Esophagus (tissue), 2 donors: Measurements from ENCODE around the gene FGF2. TPM values are rescaled to one million over a fixed set of nuclear protein-coding genes. Genes with fewer than 3 reads are reported as not detected.
"Not testable (repeated sequence)": the region's sequence is repeated elsewhere in the genome, so short reads cannot be mapped to it uniquely, and the experiment has no call there.

Source experiments
- H3K27ac ChIP-seq, 2 donors: one replicate each; pipeline ENCODE4 v1.5.1; 2013; ENCODE audit warnings: low read depth in 2 of 2, mild to moderate bottlenecking in 2 of 2, inconsistent platforms in 1 of 2, low read length in 1 of 2, moderate library complexity in 1 of 2
- H3K27me3 ChIP-seq, 2 donors: one replicate each; pipeline ENCODE4 v1.6.1; 2013; ENCODE audit warnings: low read length in 2 of 2, control low read depth in 1 of 2, mild to moderate bottlenecking in 1 of 2; ENCODE audit not compliant: insufficient read depth in 2 of 2, control insufficient read depth in 1 of 2
- H3K36me3 ChIP-seq, 2 donors: one replicate each; pipeline ENCODE4 v1.6.1; 2013; ENCODE audit warnings: low read length in 1 of 2; ENCODE audit not compliant: control insufficient read depth in 2 of 2, insufficient read depth in 2 of 2
- H3K4me1 ChIP-seq, 2 donors: one replicate each; pipeline ENCODE4 v1.6.1; 2013; ENCODE audit warnings: low read length in 1 of 2; ENCODE audit not compliant: control insufficient read depth in 2 of 2, insufficient read depth in 2 of 2
- H3K4me3 ChIP-seq, 2 donors: one replicate each; pipeline ENCODE4 v1.5.1; 2013; ENCODE audit warnings: low read length in 2 of 2, mild to moderate bottlenecking in 2 of 2, low read depth in 1 of 2, moderate library complexity in 1 of 2
- H3K9me3 ChIP-seq, 2 donors: one replicate each; pipeline ENCODE4 v1.6.1; 2013; ENCODE audit warnings: mild to moderate bottlenecking in 2 of 2, low read depth in 1 of 2, low read length in 1 of 2, moderate library complexity in 1 of 2; ENCODE audit not compliant: control insufficient read depth in 2 of 2, insufficient read depth in 1 of 2
- WGBS, 2 donors: extraction: QIAGEN DNeasy Blood & Tissue Kit; methylation state at CpG; one replicate each; pipeline ENCODE4 v1.1.7; 2013; 5-methylcytosine and 5-hydroxymethylcytosine counted together
- polyA plus RNA-seq, 2 donors: library from polyadenylated mRNA; stranded (reverse); fragments of 200-250 nt; gene quantifications; one replicate each; pipeline ENCODE4 v1.2.3, GENCODE V29; 2013
- donor health status: healthy with polysubstance abuse.
- donor health status: Bipolar disorder and iron deficiency.

The FGF2 gene
- polyA plus RNA-seq, 2 donors, result 0.61 to 0.99 TPM

DNA sequence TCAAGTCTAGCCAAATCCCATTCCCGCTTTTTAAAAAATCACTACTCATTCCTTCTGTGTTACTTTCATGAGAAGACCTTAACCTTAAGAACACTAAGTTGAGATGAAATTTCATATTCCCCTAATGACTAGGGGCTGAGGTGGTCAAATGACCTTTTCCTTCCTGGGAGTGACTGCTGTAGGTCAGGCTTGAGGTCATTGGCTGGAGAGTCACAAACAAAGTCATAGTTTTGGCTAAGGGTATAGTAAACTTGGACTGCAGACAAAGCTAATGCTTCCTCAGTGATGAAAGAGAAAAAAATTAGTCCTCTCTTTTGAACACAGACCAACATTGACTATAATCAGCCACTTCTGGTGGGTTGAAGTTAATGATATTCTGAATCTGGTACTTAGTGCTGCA, 16.0 kb upstream of the FGF2 start:
- H3K4me1 ChIP-seq, result no peaks in the 10 kb centered on the region
- H3K36me3 ChIP-seq, result no peaks in the 10 kb centered on the region
- no peaks in the 10 kb centered on the region for H3K27me3 ChIP-seq
- WGBS, 2 donors, result 78 to 87% methylated on average over 1 of the region's 1 CpG
- no peaks in the 10 kb centered on the region for H3K9me3 ChIP-seq
- H3K4me3 ChIP-seq, result no peak overlapping the region
- H3K27ac ChIP-seq, result no peak overlapping the region

DNA sequence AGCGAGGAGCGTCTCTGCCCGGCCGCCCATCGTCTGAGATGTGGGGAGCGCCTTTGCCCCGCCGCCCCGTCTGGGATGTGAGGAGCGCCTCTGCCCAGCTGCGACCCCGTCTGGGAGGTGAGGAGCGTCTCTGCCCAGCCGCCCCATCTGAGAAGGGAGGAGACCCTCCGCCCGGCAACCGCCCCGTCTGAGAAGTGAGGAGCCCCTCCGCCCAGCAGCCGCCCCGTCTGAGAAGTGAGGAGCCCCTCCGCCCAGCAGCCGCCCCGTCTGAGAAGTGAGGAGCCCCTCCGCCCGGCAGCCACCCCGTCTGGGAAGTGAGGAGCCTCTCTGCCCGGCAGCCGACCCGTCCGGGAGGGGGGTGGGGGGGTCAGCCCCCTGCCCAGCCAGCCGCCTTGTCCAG, 14.8 kb upstream of the FGF2 start:
- not testable (repeated sequence) for H3K9me3 ChIP-seq, H3K27me3 ChIP-seq, H3K4me3 ChIP-seq, H3K36me3 ChIP-seq, H3K4me1 ChIP-seq, H3K27ac ChIP-seq
- 95 to 100% methylated on average over 10 to 32 of the region's 32 CpGs for WGBS, 2 donors

DNA sequence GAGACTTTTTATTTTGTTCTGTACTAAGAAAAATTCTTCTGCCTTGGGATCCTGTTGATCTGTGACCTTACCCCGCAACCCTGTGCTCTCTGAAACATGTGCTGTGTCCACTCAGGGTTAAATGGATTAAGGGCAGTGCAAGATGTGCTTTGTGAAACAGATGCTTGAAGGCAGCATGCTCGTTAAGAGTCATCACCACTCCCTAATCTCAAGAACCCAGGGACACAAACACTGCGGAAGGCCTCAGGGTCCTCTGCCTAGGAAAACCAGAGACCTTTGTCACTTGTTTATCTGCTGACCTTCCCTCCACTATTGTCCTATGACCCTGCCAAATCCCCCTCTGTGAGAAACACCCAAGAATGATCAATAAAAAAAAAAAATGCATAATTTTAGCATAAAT, 13.8 kb upstream of the FGF2 start:
- not testable (repeated sequence) for H3K4me1 ChIP-seq, H3K27me3 ChIP-seq, H3K27ac ChIP-seq, H3K36me3 ChIP-seq, H3K9me3 ChIP-seq, H3K4me3 ChIP-seq
- 77 to 78% methylated on average over 2 to 3 of the region's 3 CpGs for WGBS, 2 donors

DNA sequence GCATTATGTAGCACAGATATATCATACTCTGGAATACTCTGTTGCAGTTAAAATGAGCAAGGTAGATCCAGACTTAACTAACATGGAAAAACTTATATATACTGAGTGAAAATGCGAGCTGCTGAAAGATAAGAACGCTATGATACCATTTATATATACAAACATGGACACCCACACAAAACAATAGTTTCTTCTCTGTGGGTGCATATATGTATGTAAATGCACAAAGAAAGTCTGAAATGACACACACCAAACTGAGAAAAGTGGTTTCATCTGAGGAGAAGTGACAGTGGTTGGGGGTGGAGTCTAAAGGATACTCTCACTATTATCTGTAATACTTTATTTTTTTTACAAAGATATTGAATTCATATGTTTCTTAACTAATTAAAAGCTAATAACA, 12.2 kb upstream of the FGF2 start:
- 79 to 91% methylated on average over 2 of the region's 2 CpGs for WGBS, 2 donors
- no peaks in the 10 kb centered on the region for H3K27me3 ChIP-seq

DNA sequence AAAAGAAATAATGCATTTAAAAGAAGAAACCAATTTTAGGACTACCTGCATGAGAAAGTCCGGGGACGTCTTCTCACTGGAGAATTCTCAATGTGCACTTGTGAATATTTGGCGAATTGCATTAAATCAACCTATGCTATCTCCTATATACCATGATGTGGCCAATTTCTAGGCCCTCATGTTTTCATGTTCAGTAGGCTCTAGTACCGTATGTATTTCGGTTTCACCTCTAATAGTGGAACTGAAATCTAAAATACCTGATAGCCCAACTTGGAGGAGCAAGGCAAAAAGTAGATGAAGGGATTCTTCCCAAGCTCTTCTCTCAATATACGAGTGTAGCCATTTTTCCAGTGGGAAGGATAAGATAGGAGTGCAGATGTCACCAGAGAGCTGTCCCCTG, 11.4 kb upstream of the FGF2 start:
- Histone ChIP-seq H3K4me3 (no peak overlapping the region), H3K36me3 (no peaks in the 10 kb centered on the region), H3K27me3 (no peaks in the 10 kb centered on the region), H3K9me3 (no peaks in the 10 kb centered on the region), H3K4me1 (no peaks in the 10 kb centered on the region), H3K27ac (no peak overlapping the region)
- WGBS, 2 donors, result 93 to 96% methylated on average over 6 of the region's 6 CpGs

More for the DNA sequence above, 12.2 kb upstream of the FGF2 start:
- H3K27ac ChIP-seq, result no peak overlapping the region
- no peak overlapping the region for H3K4me3 ChIP-seq
- no peaks in the 10 kb centered on the region for H3K9me3 ChIP-seq
- no peaks in the 10 kb centered on the region for H3K36me3 ChIP-seq
- no peaks in the 10 kb centered on the region for H3K4me1 ChIP-seq

DNA sequence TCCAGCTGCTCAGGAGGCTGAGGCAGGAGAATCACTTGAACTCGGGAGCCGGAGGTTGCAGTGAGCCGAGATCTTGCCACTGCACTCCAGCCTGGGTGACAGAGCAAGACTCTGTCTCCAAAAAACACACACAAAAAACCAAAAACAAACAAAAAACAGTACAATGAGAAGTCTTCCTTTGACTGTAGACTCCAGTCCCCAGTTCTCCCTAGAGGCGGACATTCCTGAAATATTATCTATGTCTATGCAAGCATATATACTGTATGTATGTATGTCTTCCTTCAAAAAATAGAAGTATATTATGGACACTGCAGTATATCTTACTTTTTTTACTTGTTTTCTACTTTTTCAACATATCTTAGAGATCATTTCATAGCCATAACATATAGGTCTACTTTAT, 10.2 kb upstream of the FGF2 start:
- Histone ChIP-seq H3K4me1 (no peaks in the 10 kb centered on the region), H3K4me3 (no peak overlapping the region), H3K27me3 (no peaks in the 10 kb centered on the region), H3K36me3 (no peaks in the 10 kb centered on the region), H3K9me3 (no peaks in the 10 kb centered on the region), H3K27ac (no peak overlapping the region)
- 97 to 98% methylated on average over 4 of the region's 4 CpGs for WGBS, 2 donors

DNA sequence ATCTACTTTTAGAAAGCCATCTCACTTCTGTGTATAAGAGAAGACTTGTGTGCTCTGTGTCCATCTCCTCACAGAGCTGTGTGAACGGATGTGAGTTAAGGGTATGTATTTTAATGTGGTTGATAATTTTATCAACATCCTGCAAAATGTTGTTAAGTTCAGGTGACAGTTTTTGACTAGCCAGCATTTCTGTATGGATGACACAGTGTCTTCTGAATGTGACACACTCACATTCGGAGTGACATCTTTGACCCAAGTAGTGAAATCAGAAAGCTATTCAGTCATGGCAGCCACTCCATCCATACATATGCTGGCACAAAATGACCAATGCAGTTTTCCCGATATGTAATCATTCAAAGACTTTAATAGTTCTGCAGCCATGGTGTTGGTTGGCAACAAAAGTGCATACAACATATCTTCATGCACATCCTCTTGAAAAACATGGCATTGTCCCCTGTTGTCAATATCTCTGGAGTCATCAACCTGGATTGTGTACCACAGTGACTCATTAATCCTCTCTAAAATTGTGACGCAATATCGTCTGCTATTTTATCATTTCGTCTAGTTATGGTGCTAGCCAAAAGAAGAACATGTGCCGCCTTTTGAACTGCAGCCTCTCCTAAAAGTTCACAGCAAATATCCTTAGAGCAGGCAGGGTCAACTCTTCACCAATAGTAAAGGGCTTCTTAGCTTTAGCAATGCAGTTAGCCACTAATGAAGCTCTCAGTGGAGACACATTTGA, 6.8 kb upstream of the FGF2 start:
- Histone ChIP-seq H3K4me1 (no peaks in the 10 kb centered on the region), H3K4me3 (no peak overlapping the region), H3K36me3 (no peaks in the 10 kb centered on the region), H3K9me3 (no peaks in the 10 kb centered on the region), H3K27ac (no peak overlapping the region), H3K27me3 (no peaks in the 10 kb centered on the region)
- 77 to 80% methylated on average over 7 of the region's 7 CpGs for WGBS, 2 donors

DNA sequence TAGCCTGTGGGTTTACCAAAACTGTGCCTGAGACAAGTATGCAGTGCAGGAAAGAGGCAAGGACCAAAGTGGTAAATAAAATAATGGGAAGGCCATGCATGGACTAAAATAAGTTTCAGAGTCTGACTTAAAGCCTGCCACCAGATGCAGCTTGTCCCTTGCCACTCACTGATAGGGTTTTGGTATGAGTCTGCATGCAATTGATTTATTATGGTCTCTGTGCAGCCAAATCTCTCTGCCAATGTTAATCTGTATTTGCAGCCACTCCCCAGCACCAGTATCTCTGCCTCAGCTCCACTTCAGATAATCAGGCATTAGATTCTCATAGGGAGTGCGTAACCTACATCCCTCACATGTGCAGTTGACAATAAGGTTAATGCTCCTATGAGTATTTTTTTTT, 5.5 kb upstream of the FGF2 start:
- Histone ChIP-seq H3K27ac (no peak overlapping the region), H3K36me3 (no peaks in the 10 kb centered on the region), H3K9me3 (no peaks in the 10 kb centered on the region), H3K4me3 (no peak overlapping the region), H3K4me1 (no peaks in the 10 kb centered on the region), H3K27me3 (no peaks in the 10 kb centered on the region)
- 93% methylated on average over 1 of the region's 1 CpG for WGBS, 2 donors

DNA sequence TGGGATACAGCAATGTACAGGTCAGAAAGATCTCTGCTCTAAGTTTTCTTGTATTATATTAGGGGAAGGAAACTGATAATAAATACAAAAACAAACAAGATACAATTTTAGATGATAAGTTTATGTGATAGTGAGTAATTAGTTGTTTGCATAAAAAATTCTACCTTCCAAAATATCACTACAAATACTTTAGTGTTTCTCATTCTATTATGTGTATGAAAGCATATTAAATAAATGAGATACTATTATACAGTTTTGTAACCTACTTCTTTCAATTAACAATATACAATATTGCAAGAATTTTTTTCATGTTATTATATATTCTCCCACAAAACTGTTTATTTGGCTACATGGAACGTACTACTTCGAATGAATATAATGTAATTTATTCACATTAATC, 4.2 kb upstream of the FGF2 start:
- peaks cover 0 to 2% of the 10 kb centered on the region in 2 donors for H3K4me1 ChIP-seq
- 84 to 98% methylated on average over 2 of the region's 2 CpGs for WGBS, 2 donors
- no peaks in the 10 kb centered on the region for H3K9me3 ChIP-seq
- no peak overlapping the region for H3K27ac ChIP-seq
- no peaks in the 10 kb centered on the region for H3K36me3 ChIP-seq
- H3K27me3 ChIP-seq, result no peaks in the 10 kb centered on the region
- no peak overlapping the region for H3K4me3 ChIP-seq

DNA sequence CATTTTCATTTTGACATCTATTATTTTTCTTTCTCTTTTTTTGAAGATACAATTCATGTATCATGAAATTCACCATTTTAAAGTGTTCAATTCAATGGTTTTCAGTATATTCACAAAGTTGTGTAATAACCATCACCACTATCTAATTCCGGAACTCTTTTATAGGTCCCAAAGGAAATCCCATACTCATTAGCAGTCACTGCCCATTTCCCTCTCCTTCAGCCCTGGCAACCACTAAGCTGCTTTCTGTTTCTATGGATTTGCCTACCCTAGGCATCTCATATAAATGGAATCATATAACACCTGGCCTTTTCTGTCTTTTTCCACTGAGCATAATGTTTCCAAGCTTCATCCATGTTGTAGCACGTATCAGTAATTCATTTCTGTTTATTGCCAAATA, 3.2 kb upstream of the FGF2 start:
- Histone ChIP-seq H3K9me3 (no peaks in the 10 kb centered on the region), H3K36me3 (no peaks in the 10 kb centered on the region), H3K4me3 (no peak overlapping the region), H3K27me3 (peaks cover 0 to 2% of the 10 kb centered on the region in 2 donors), H3K4me1 (peaks cover 0 to 2% of the 10 kb centered on the region in 2 donors), H3K27ac (no peak overlapping the region)
- 84 to 86% methylated on average over 2 of the region's 2 CpGs for WGBS, 2 donors
